SK-N-MC (cell line): ENCODE measurements around the gene MACROD2.

Experiments used
- EZH2 ChIP-seq: fragments of 200-600 bp; sonication (generic); IDR thresholded peaks from one replicate; pipeline ENCODE4 v1.6.1; 2017; ENCODE audit warnings: antibody characterized with exemption
- POLR2AphosphoS5 ChIP-seq: IDR thresholded peaks from 2 replicates; pipeline ENCODE4 v1.6.1; 2012; ENCODE audit warnings: mild to moderate bottlenecking, low read depth, low read length, borderline replicate concordance

DNA sequence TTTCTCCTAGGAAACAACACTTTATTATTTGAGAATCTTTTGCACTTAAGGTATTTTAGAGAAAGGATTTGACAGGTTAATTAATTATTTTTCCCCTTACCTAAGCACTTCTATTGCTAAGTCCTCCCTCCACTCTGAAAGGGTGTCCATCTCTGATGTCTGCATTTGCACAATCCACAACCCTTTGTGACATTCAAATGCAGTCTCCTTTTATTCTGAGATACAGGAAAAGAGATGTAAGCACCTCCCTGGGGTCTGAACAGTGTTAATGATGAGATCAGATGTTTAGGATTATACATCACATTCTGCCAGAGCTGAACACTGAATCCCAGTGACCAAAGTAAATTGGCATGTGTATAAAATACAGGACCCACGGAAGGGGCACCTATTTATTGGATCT is 1206.3 kb downstream of the MACROD2 start:
- TF ChIP-seq POLR2AphosphoS5 (no peak), EZH2 (no peak)
